ENCODE measurements around the gene EP400.

GRCh38 chr12:132117558-132117875 is 167.8 kb downstream of the EP400 start:
- no peak for TF ChIP-seq POLR2A (IDR thresholded peaks at IDR 0.05; ENCODE audit: low read depth, low read length)
- TF ChIP-seq SPI1 (IDR thresholded peaks at IDR 0.05; ENCODE audit: low read depth, low read length), result no peak
- no peak for TF ChIP-seq POLR2AphosphoS5 (IDR thresholded peaks at IDR 0.05; ENCODE audit: low read depth, low read length)
- TF ChIP-seq TAF1 (IDR thresholded peaks at IDR 0.05; ENCODE audit: low read depth, low read length), result no peak
- TF ChIP-seq POU2F2 (IDR thresholded peaks at IDR 0.05; ENCODE audit: low read depth, low read length), result no peak
- no peak for TF ChIP-seq PAX5 (IDR thresholded peaks at IDR 0.05; ENCODE audit: insufficient read depth, low read length, severe bottlenecking)

All from GM12891 (cell line).